B cell (primary cell): Measurements from ENCODE around the gene CTSA. TPM values are rescaled to one million over a fixed set of nuclear protein-coding genes. Genes with fewer than 3 reads are reported as not detected.

ENCODE experiments used
- ATAC-seq: fragments of 200-7000 bp; cut with Tn5 transposase; one replicate; pipeline ENCODE4 v1.10.0; 2021; ENCODE audit warnings: low read depth, mild to moderate bottlenecking, moderate number of reproducible peaks, moderate library complexity
- CTCF ChIA-PET: fragments of 350-600 bp; sonication (Branson Sonifier 250); formaldehyde crosslinking; loops from one replicate; lab custom pipeline; 2021; ENCODE audit warnings: antibody characterized with exemption, inconsistent platforms; lab: Charles Lee
- POLR2A ChIA-PET: fragments of 350-600 bp; sonication (Branson Sonifier 250); formaldehyde crosslinking; loops from one replicate; lab custom pipeline; 2021; ENCODE audit warnings: antibody characterized with exemption; lab: Charles Lee
- DNase-seq: peaks from one replicate; pipeline ENCODE4 v3.0.0; 2013
- H2AFZ ChIP-seq: 2 replicates; pipeline ENCODE4 v1.6.1; 2012; ENCODE audit warnings: mild to moderate bottlenecking, low read depth, low read length; ENCODE audit not compliant: insufficient read depth, poor library complexity, severe bottlenecking
- H3K27ac ChIP-seq, 2 donors: 1 replicate in 1 of 2; 2 replicates in 1 of 2; pipeline ENCODE4 v1.5.1; 2012 to 2013; ENCODE audit warnings: low read length in 2 of 2, mild to moderate bottlenecking in 2 of 2, moderate library complexity in 1 of 2
- H3K27me3 ChIP-seq, 4 experiments: fragments of 200-600 bp in 1 of 4; sonication (generic) in 1 of 4; replicated peaks in 1 of 4; 1 replicate in 2 of 4; 2 replicates in 2 of 4; pipeline versions ENCODE4 v1.6.1 to v1.7.0; 2013 to 2016; ENCODE audit warnings: low read length in 3 of 4, mild to moderate bottlenecking in 2 of 4, mixed read lengths in 1 of 4, moderate library complexity in 1 of 4; ENCODE audit not compliant: insufficient read depth in 4 of 4, control insufficient read depth in 3 of 4; ENCODE audit errors: control extremely low read depth in 1 of 4
- H3K36me3 ChIP-seq, 2 experiments: replicated peaks in 1 of 2; 1 replicate in 1 of 2; 2 replicates in 1 of 2; pipeline versions ENCODE4 v1.6.1 to v1.7.1; 2013; ENCODE audit warnings: low read length in 1 of 2; ENCODE audit not compliant: insufficient read depth in 2 of 2, control insufficient read depth in 1 of 2; ENCODE audit errors: control extremely low read depth in 1 of 2, extremely low read depth in 1 of 2
- H3K4me1 ChIP-seq, 2 donors: fragments of 200-600 bp in 1 of 2; sonication (generic) in 1 of 2; 1 replicate in 1 of 2; 2 replicates in 1 of 2; pipeline versions ENCODE4 v1.5.1 to v1.6.1; 2013 to 2017; ENCODE audit warnings: low read length in 2 of 2; ENCODE audit not compliant: control insufficient read depth in 2 of 2, insufficient read depth in 2 of 2
- H3K4me2 ChIP-seq: replicated peaks from 2 replicates; pipeline ENCODE3; 2012; ENCODE audit warnings: mild to moderate bottlenecking, low read depth, low read length; ENCODE audit not compliant: poor library complexity, severe bottlenecking
- H3K4me3 ChIP-seq, 5 experiments: fragments of 200-600 bp in 1 of 5; sonication (generic) in 1 of 5; 1 replicate in 3 of 5; 2 replicates in 2 of 5; pipeline versions ENCODE4 v1.5.1 to v1.7.0; 2011 to 2016; ENCODE audit warnings: low read length in 4 of 5, mild to moderate bottlenecking in 4 of 5, low read depth in 2 of 5, control low read depth in 1 of 5, moderate library complexity in 1 of 5; ENCODE audit not compliant: insufficient read depth in 1 of 5; ENCODE audit errors: control extremely low read depth in 1 of 5, extremely low read depth in 1 of 5
- H3K79me2 ChIP-seq: fragments of 200-600 bp; sonication (generic); one replicate; pipeline ENCODE4 v1.6.0; 2016; ENCODE audit warnings: low read length; ENCODE audit not compliant: control insufficient read depth, insufficient read depth
- H3K9ac ChIP-seq: fragments of 200-600 bp; sonication (generic); 2 replicates; pipeline ENCODE4 v1.6.1; 2017; ENCODE audit warnings: mild to moderate bottlenecking, low read length, moderate library complexity
- H3K9me3 ChIP-seq, 3 donors: one replicate each; pipeline versions ENCODE4 v1.6.1 to v1.7.1; 2013; ENCODE audit warnings: low read length in 2 of 3; ENCODE audit not compliant: control insufficient read depth in 2 of 3, insufficient read depth in 1 of 3; ENCODE audit errors: control extremely low read depth in 1 of 3
- H4K20me1 ChIP-seq: 2 replicates; pipeline ENCODE4 v1.6.0; 2012; ENCODE audit warnings: mild to moderate bottlenecking, low read length; ENCODE audit not compliant: insufficient read depth, control insufficient read depth, poor library complexity, severe bottlenecking
- H3K27ac Mint-ChIP-seq: one replicate; pipeline ENCODE4 v1.8.0; 2021; ENCODE audit warnings: mixed read lengths
- H3K27me3 Mint-ChIP-seq: one replicate; pipeline ENCODE4 v1.8.0; 2021; ENCODE audit warnings: mixed read lengths
- H3K4me1 Mint-ChIP-seq: one replicate; pipeline ENCODE4 v1.8.0; 2021; ENCODE audit warnings: mixed read lengths
- H3K4me3 Mint-ChIP-seq: one replicate; pipeline ENCODE4 v1.8.0; 2021; ENCODE audit warnings: mixed read lengths
- H3K9me3 Mint-ChIP-seq: one replicate; pipeline ENCODE4 v1.8.0; 2022; ENCODE audit warnings: mixed read lengths; ENCODE audit not compliant: insufficient read depth
- CTCF ChIP-seq: fragments of 200-600 bp; IDR thresholded peaks from one replicate; pipeline ENCODE4 v1.8.0; 2022; ENCODE audit warnings: antibody characterized with exemption, mild to moderate bottlenecking
- EZH2 ChIP-seq: IDR thresholded peaks from 2 replicates; pipeline ENCODE4 v1.6.1; 2012; ENCODE audit warnings: borderline replicate concordance, low read depth, mild to moderate bottlenecking, moderate library complexity, low read length; ENCODE audit not compliant: insufficient read depth, poor library complexity, severe bottlenecking
- WGBS: methylation state at CpG from one replicate; pipeline ENCODE4 v1.1.5; 2013; ENCODE audit warnings: missing lambda C conversion rate; ENCODE audit not compliant: insufficient coverage; 5-methylcytosine and 5-hydroxymethylcytosine counted together
- intact Hi-C: fragments of 100-400 bp; cut with micrococcal nuclease; formaldehyde crosslinking; loops from one replicate; pipeline ENCODE4 v1.10.0; 2022
- polyA plus RNA-seq: library from polyadenylated mRNA; depleted of rRNA; stranded (reverse); fragments of >200 nt; gene quantifications from 2 replicates; pipeline ENCODE4 v1.2.3, GENCODE V29; 2012
- total RNA-seq, 2 donors: library from RNA; stranded (reverse); fragments of 120-200 nt in 1 of 2; gene quantifications; 1 replicate in 1 of 2; 2 replicates in 1 of 2; pipeline versions ENCODE4 v1.2.3 to v1.2.4, GENCODE V29; 2013 to 2022

Gene CTSA
- total and polyA plus RNA-seq, 2 donors (not counting 1 experiment from before 2014, with no cell fraction given): 100 to 107 TPM

- peaks cover 14 to 22% of the 10 kb centered on the region in 2 donors for H3K4me1 ChIP-seq
- intact Hi-C loops: loop anchor here (1.0 kb wide), 5 partner anchors 20 to 61 kb away; partner anchors contain the start of genes ACOT8, CTSA, NEURL2 and PCIF1
- peaks cover 0 to 11% (median 0%) of the 10 kb centered on the region in 3 donors for H3K9me3 ChIP-seq
- POLR2A ChIA-PET: interaction anchor here (0.5 to 3.8 kb wide), 10 partner anchors 12 to 240 kb away, joined by 3 to 21 read pairs (median 4); partner anchors contain the start of genes CTSA, NEURL2, PCIF1 and ZNF335
- TF ChIP-seq CTCF (no peak), EZH2 (no peak)
- ATAC-seq (peak; percentile 93), DNase-seq (peak; percentile 95)
- H3K4me3 ChIP-seq: peak overlapping the region in 4 of 5 experiments; percentile 37 to 65 (median 60)
- peak overlapping the region; percentile 69 for H3K9ac ChIP-seq
- CTCF ChIA-PET: interaction anchor here (0.7 kb wide), 1 partner anchor 112 kb away, joined by 4 read pairs; no protein-coding TSS in a partner anchor
- 2% methylated on average over 41 of the region's 43 CpGs for WGBS
- no peaks in the 10 kb centered on the region for H3K9me3 Mint-ChIP-seq
- peaks cover 0 to 19% (median 9%) of the 10 kb centered on the region in 4 experiments for H3K27me3 ChIP-seq
- H3K4me3 Mint-ChIP-seq: peak overlapping the region; percentile 94
- H3K4me2 ChIP-seq: peak overlapping the region; percentile 92
- peaks cover 7% of the 10 kb centered on the region for H3K27me3 Mint-ChIP-seq
- H3K79me2 ChIP-seq: no peaks in the 10 kb centered on the region
- peaks cover 20% of the 10 kb centered on the region for H3K4me1 Mint-ChIP-seq
- peak overlapping the region; percentile 28 for H3K27ac Mint-ChIP-seq
- H2AFZ ChIP-seq: peak overlapping the region; percentile 89
- H3K36me3 ChIP-seq: no peaks in the 10 kb centered on the region
- no peaks in the 10 kb centered on the region for H4K20me1 ChIP-seq
- H3K27ac ChIP-seq: no peak overlapping the region
These were observed 19.7 kb downstream of the CTSA start for GRCh38 chr20:45910670-45911485.
